HepG2 (cell line): ENCODE results near the gene DIPK1B. TPM values are rescaled to one million over a fixed set of nuclear protein-coding genes. Genes with fewer than 3 reads are reported as not detected.

Source experiments
- ADNP ChIP-seq: sonication (generic); formaldehyde crosslinking; IDR thresholded peaks from 2 replicates; pipeline ENCODE4 v1.4.0; 2020; ENCODE audit warnings: missing genetic modification reagents
- IRF2 ChIP-seq: IDR thresholded peaks from 2 replicates; pipeline ENCODE4 v1.6.1; 2018; ENCODE audit warnings: missing genetic modification reagents, missing compliant biosample characterization
- MEF2D ChIP-seq: sonication (generic); formaldehyde crosslinking; IDR thresholded peaks from 2 replicates; pipeline ENCODE4 v1.5.1; 2020; ENCODE audit warnings: mild to moderate bottlenecking, missing genetic modification reagents
- PITX1 ChIP-seq: sonication (generic); formaldehyde crosslinking; IDR thresholded peaks from 2 replicates; pipeline ENCODE4 v1.5.1; 2020; ENCODE audit warnings: mild to moderate bottlenecking, missing genetic modification reagents
- PPARG ChIP-seq: conservative IDR thresholded peaks from 2 replicates; pipeline ENCODE4 v1.6.1; 2016; ENCODE audit warnings: missing biosample characterization, missing genetic modification reagents
- RARA ChIP-seq: IDR thresholded peaks from 2 replicates; pipeline ENCODE4 v1.6.1; 2016; ENCODE audit warnings: missing genetic modification reagents, missing compliant biosample characterization
- SALL1 ChIP-seq: sonication (generic); formaldehyde crosslinking; IDR thresholded peaks from 2 replicates; pipeline ENCODE4 v1.8.0; 2022; ENCODE audit warnings: mild to moderate bottlenecking, missing genetic modification reagents
- SNAI1 ChIP-seq: sonication (generic); formaldehyde crosslinking; IDR thresholded peaks from 2 replicates; pipeline ENCODE4 v1.5.0; 2020; ENCODE audit warnings: mild to moderate bottlenecking, missing genetic modification reagents, borderline replicate concordance
- SOX5 ChIP-seq: IDR thresholded peaks from 2 replicates; pipeline ENCODE4 v1.6.1; 2016; ENCODE audit warnings: borderline replicate concordance
- SP140L ChIP-seq: sonication (generic); formaldehyde crosslinking; IDR thresholded peaks from 2 replicates; pipeline ENCODE4 v1.4.0; 2020; ENCODE audit warnings: missing genetic modification reagents, borderline replicate concordance
- SP4 ChIP-seq: sonication (generic); formaldehyde crosslinking; IDR thresholded peaks from 2 replicates; pipeline ENCODE4 v1.8.1; 2023; ENCODE audit warnings: mild to moderate bottlenecking, missing genetic modification reagents
- ZFX ChIP-seq: sonication (generic); formaldehyde crosslinking; IDR thresholded peaks from 2 replicates; pipeline ENCODE4 v1.4.0; 2020; ENCODE audit warnings: mild to moderate bottlenecking, low read depth, missing genetic modification reagents, moderate library complexity
- ZNF235 ChIP-seq: sonication (generic); formaldehyde crosslinking; IDR thresholded peaks from 2 replicates; pipeline ENCODE4 v1.8.1; 2023; ENCODE audit warnings: mild to moderate bottlenecking, missing genetic modification reagents, borderline replicate concordance
- ZNF264 ChIP-seq: sonication (generic); formaldehyde crosslinking; IDR thresholded peaks from 2 replicates; pipeline ENCODE4 v1.4.0; 2020; ENCODE audit warnings: missing genetic modification reagents
- ZNF337 ChIP-seq: sonication (generic); formaldehyde crosslinking; IDR thresholded peaks from 2 replicates; pipeline ENCODE4 v1.5.1; 2020; ENCODE audit warnings: missing genetic modification reagents, low read depth, mild to moderate bottlenecking, borderline replicate concordance
- ZNF670 ChIP-seq: sonication (generic); formaldehyde crosslinking; IDR thresholded peaks from 2 replicates; pipeline ENCODE4 v1.8.0; 2022; ENCODE audit warnings: mild to moderate bottlenecking, missing genetic modification reagents, borderline replicate concordance
- polyA plus RNA-seq, 8 experiments: library from polyadenylated mRNA; depleted of rRNA in 3 of 8; stranded (reverse) in 7 of 8; unstranded in 1 of 8; fragments of >200 nt; fragmentation: Illumina TruSeq in 4 of 8; extraction: Trizol in 4 of 8; gene quantifications; 2 replicates each; pipeline versions ENCODE4 v1.2.1 to v1.2.3, GENCODE V29; 2011 to 2016; ENCODE audit warnings: low read depth in 4 of 8, missing spikeins in 1 of 8, mixed read lengths in 1 of 8; ENCODE audit not compliant: insufficient read depth in 1 of 8
- total RNA-seq, 5 experiments: library from RNA; depleted of rRNA; stranded (reverse); fragments of >200 nt; fragmentation: Illumina TruSeq; extraction: Trizol; gene quantifications; 2 replicates each; pipeline ENCODE4 v1.2.3, GENCODE V29; 2016; ENCODE audit warnings: low read depth in 1 of 5
- TF ChIP-seq, protein P1 (sequence below): sonication (generic); formaldehyde crosslinking; IDR thresholded peaks from 2 replicates; pipeline ENCODE4 v1.4.0; 2020; ENCODE audit warnings: mild to moderate bottlenecking, missing genetic modification reagents
- TF ChIP-seq, protein P2 (sequence below): sonication (generic); formaldehyde crosslinking; IDR thresholded peaks from 2 replicates; pipeline ENCODE4 v1.5.1; 2020; ENCODE audit warnings: missing genetic modification reagents, mild to moderate bottlenecking, borderline replicate concordance
- TF ChIP-seq, protein P3 (sequence below), 2 experiments: sonication (generic) in 1 of 2; formaldehyde crosslinking in 1 of 2; IDR thresholded peaks; 2 replicates each; pipeline versions ENCODE4 v1.4.0 to v1.6.1; 2018 to 2020; ENCODE audit warnings: missing genetic modification reagents in 2 of 2, borderline replicate concordance in 1 of 2, low read depth in 1 of 2, mild to moderate bottlenecking in 1 of 2, missing biosample characterization in 1 of 2

The DIPK1B gene
- total and polyA plus RNA-seq, 2 of the 13 experiments (the other 11 are each of a cell fraction or from before 2014, with no cell fraction given), result 0.18 to 3.9 TPM

DNA sequence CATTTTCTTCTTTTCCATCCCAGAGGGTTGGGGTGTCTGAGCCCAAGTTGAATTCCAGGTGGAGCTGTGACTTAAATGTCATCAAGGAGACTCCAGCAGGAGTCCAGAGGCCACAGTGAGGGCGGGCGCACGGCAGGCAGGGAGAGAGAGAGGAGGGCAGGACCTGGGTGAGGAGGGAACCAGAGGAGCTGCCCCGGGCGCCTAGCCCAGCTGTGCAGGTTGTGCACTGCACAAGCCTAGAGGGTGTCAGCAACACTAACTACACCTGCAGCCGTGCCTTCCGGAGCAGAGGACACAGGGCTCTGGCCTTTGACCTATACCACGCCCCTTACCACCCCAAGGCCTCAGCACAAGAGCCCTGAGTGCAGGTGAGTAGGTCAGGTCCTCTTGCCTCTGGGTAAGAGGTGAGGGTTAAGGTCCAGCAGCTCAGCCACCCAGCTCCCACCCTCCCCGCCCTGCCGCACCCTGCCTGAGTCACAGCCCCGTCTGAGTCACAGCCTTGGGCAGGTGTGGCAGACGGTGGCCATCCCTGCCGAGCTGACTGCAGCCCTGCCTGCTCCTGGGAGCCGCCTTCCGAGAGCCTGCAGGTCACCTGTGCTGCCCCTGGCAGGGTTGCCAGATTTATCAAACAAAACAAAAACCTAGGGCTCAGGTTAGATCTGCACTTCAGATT is 18.7 kb upstream of the DIPK1B start (continued):
- TF ChIP-seq MEF2D (CRISPR knock-in tag) (peak; percentile 93), IRF2 (CRISPR knock-in tag) (peak; percentile 43; the same call in 1 of the 2 replicates), SOX5 (CRISPR knock-in tag) (peak; percentile 51), SP4 (CRISPR knock-in tag) (peak; percentile 62; the same call in 1 of the 2 replicates), RARA (CRISPR knock-in tag) (peak; percentile 99), ZFX (CRISPR knock-in tag) (peak; percentile 48), SALL1 (peak; percentile 88), PPARG (CRISPR knock-in tag) (peak; percentile 99), ZNF337 (CRISPR knock-in tag) (peak; percentile 90), PITX1 (CRISPR knock-in tag) (peak; percentile 86), SNAI1 (peak; percentile 90; the same call in 1 of the 2 replicates), ZNF235 (CRISPR knock-in tag) (no peak), SP140L (no peak), ZNF670 (CRISPR knock-in tag) (peak; percentile 96), ADNP (CRISPR knock-in tag) (no peak), ZNF264 (peak; percentile 79; the same call in 1 of the 2 replicates)
- TF ChIP-seq, protein P1, sequence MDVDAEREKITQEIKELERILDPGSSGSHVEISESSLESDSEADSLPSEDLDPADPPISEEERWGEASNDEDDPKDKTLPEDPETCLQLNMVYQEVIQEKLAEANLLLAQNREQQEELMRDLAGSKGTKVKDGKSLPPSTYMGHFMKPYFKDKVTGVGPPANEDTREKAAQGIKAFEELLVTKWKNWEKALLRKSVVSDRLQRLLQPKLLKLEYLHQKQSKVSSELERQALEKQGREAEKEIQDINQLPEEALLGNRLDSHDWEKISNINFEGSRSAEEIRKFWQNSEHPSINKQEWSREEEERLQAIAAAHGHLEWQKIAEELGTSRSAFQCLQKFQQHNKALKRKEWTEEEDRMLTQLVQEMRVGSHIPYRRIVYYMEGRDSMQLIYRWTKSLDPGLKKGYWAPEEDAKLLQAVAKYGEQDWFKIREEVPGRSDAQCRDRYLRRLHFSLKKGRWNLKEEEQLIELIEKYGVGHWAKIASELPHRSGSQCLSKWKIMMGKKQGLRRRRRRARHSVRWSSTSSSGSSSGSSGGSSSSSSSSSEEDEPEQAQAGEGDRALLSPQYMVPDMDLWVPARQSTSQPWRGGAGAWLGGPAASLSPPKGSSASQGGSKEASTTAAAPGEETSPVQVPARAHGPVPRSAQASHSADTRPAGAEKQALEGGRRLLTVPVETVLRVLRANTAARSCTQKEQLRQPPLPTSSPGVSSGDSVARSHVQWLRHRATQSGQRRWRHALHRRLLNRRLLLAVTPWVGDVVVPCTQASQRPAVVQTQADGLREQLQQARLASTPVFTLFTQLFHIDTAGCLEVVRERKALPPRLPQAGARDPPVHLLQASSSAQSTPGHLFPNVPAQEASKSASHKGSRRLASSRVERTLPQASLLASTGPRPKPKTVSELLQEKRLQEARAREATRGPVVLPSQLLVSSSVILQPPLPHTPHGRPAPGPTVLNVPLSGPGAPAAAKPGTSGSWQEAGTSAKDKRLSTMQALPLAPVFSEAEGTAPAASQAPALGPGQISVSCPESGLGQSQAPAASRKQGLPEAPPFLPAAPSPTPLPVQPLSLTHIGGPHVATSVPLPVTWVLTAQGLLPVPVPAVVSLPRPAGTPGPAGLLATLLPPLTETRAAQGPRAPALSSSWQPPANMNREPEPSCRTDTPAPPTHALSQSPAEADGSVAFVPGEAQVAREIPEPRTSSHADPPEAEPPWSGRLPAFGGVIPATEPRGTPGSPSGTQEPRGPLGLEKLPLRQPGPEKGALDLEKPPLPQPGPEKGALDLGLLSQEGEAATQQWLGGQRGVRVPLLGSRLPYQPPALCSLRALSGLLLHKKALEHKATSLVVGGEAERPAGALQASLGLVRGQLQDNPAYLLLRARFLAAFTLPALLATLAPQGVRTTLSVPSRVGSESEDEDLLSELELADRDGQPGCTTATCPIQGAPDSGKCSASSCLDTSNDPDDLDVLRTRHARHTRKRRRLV (CRISPR knock-in tag), result no peak
- TF ChIP-seq, protein P2, sequence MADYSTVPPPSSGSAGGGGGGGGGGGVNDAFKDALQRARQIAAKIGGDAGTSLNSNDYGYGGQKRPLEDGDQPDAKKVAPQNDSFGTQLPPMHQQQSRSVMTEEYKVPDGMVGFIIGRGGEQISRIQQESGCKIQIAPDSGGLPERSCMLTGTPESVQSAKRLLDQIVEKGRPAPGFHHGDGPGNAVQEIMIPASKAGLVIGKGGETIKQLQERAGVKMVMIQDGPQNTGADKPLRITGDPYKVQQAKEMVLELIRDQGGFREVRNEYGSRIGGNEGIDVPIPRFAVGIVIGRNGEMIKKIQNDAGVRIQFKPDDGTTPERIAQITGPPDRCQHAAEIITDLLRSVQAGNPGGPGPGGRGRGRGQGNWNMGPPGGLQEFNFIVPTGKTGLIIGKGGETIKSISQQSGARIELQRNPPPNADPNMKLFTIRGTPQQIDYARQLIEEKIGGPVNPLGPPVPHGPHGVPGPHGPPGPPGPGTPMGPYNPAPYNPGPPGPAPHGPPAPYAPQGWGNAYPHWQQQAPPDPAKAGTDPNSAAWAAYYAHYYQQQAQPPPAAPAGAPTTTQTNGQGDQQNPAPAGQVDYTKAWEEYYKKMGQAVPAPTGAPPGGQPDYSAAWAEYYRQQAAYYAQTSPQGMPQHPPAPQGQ (CRISPR knock-in tag), result no peak
- TF ChIP-seq, protein P3, sequence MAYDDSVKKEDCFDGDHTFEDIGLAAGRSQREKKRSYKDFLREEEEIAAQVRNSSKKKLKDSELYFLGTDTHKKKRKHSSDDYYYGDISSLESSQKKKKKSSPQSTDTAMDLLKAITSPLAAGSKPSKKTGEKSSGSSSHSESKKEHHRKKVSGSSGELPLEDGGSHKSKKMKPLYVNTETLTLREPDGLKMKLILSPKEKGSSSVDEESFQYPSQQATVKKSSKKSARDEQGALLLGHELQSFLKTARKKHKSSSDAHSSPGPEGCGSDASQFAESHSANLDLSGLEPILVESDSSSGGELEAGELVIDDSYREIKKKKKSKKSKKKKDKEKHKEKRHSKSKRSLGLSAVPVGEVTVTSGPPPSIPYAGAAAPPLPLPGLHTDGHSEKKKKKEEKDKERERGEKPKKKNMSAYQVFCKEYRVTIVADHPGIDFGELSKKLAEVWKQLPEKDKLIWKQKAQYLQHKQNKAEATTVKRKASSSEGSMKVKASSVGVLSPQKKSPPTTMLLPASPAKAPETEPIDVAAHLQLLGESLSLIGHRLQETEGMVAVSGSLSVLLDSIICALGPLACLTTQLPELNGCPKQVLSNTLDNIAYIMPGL (CRISPR knock-in tag; IDR thresholded peaks at IDR 0.05; ENCODE audit: borderline replicate concordance in 1 of 2, low read depth in 1 of 2), result peak in 1 of 2 experiments; percentile 72; a peak in 1 of 4 replicates
